Endometrium (tissue), 2 donors: ENCODE results near the gene CSKMT.
"Not testable (repeated sequence)": the region's sequence is repeated elsewhere in the genome, so short reads cannot be mapped to it uniquely, and the experiment has no call there.

ENCODE experiments used
- FAIRE-seq: peaks from 2 replicates; lab custom pipeline; 2012; peaks lifted over from hg19 to GRCh38; lab: Jason Lieb, UNC
- donor health status: control.
- donor health status: control.

Gene CSKMT

DNA sequence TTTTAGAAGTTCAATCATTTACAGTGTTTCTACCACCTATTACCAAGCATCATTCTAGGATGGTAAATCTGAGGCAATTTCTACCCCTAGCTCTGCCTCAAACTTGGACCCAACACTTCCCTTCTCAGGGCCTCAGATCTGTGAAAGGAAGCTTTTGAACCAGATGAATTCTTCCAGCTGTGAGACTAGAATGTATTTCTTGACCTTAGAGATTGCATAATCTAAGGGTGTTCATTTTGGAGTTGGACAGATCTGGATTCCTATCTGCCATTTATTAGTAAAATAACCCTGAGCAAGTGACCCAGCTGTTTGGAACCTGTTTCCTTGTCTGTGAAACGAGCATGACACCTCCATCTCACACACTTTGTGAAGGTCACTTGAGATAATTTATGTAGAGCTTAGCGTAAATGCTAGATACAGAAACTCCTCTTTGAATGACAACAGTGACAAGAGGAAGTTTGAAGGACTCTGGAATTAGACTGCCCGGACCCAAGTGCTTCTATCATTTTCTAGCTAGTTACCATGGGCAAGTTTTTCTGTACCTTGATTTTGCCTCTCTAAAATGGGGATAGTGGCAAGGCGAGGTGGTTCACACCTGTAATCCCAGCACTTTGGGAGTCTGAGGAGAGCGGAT is 8.2 kb upstream of the CSKMT start:
- no peak for FAIRE-seq

DNA sequence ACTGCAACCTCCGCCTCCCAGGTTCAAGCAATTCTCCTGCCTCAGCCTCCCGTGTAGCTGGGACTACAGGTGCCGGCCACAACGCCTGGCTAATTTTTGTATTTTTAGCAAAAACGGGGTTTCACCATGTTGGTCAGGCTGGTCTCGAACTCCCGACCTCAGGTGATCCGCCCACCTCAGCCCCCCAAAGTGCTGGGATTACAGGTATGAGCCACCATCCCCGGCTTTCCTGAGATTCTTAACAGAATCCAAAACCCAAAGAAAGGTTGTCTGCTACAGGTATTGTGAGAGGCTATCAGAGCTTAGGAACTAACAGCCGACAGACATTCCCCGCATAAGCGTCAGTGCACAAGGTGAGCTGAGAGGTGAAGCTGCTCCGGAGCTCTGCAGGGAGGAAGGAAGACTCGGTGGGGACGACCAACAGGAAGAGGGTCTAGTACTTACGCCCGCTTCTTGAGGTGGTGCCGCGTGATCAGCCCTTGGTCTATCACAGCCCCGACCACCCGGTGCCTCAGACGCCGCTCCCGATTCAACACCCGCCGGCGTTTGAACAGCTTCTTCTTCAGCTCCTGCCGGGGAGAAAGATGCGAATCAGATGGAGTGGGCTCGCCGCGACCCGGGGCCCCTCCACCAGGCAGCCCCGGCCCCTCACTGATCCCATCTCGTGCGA is 572 bp upstream of the CSKMT start:
- FAIRE-seq, result no peak

DNA sequence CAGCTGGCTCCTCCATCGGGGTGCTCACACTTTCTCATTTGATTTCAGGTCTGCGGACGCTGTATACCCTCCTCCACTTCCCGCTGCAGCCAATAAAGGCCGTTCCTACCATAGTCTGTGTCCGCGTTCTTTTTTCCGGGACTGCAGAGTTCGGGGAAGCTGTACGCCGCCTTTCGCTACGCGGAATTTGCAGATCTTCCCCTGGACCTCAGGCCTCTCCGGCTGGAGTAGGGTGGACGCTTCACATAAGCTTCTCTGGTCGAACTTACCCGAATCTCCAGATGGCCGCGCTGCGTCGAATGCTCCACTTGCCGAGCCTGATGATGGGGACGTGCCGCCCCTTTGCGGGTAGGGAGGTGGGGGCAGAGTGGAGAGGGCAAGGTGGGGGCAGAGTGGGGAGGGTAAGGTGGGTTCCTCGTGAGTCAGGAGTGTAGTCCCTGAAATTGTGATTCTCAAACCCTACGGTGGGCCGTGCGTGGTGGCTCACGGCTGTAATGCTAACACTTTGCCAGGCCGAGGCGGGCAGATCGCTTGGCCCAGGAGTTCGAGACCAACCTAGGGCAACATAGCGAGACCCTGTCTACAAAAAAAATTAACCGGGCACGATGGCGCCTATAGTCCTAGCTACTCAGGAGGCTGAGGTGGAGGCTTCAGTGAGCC is 617 bp downstream of the CSKMT start:
- no peak for FAIRE-seq

DNA sequence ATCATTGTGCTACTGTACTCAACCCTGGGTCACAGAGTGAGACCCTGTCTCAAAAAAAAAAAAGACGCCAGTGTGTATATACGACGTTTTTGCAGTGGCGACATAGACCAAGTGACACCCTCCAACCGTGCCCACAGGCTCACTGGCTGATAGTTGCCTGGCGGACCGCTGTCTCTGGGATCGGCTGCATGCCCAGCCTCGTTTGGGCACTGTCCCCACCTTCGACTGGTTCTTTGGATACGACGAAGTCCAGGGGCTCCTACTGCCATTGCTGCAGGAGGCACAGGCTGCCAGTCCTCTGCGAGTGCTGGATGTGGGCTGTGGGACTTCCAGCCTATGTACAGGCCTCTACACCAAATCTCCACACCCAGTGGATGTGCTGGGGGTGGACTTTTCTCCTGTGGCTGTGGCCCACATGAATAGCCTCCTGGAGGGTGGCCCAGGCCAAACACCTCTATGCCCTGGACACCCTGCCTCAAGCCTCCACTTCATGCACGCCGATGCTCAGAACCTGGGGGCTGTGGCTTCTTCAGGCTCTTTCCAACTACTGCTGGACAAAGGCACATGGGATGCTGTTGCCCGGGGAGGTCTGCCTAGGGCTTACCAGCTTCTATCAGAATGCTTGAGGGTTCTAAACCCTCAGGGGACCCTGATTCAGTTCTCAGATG is 1.3 kb downstream of the CSKMT start:
- FAIRE-seq, result no peak

DNA sequence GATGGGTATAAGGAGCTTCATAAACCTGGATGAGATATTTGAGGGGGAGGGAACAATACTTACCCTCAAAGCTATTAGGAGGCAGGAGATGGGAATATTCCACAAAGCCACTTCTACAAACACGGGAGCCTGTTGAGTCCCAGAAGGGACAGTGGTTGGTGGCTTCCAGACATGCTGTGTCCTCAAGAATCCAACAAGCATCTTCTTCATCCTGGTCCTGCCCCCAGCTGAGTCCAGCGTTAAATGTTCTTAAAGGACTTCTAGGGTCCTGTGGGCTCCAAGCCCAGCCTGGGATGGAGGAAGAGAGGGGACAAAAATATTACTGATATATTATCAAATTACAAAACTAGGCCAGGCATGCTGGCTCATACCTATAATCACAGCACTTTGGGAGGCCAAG is 2.3 kb downstream of the CSKMT start:
- no peak for FAIRE-seq

DNA sequence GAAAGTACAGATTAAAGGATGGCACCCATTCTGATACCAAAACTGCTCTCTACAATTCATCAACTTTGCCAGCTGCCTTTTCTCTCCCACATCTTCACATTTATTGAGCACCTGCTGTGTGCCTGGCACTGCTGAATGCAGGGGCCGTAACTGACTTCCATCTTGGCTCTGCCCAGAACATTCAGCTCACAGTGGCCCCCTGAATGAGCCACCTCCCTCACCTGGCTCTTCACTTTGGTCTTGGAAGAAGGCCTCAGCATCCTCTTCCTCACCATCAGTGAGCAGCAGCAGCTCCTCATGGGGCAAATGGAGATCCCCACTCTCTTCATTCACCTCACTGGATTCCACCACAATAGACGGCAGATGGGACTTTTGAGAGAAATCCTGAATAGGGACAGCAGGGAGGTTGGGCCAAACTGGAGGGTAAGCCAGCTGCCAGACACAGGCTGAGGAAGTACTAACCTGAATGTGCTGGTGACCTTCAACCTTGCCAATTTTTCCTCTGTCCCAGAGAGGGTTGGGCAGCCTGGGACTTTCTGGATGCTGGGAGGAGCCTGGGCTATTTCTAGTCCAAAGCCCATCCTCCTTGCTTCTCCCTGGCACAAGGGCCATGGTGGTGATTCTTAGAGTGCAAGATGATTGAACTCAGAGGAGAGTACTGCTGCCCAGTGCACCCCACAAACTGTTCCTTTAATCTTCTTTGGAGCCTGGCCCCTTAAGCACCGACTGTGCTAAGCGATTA is 4.5 kb downstream of the CSKMT start:
- FAIRE-seq, result no peak

DNA sequence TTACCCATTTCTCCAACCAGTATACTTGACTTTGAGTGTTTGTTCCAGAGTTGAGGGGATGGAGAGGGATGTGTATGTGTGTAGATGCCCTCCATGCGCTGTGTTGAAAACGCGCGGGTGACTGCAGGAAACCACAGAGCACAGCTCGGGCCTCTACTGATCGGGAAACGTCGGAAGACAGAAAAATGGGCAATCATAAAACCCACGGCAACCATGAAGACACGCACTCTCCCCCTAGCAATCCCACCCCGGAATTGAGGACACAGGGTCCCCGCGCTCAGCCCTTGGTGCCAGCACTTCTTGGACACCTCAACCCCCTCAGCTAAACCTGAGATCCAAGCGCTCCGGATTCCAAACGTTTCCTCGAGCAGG is 6.1 kb downstream of the CSKMT start:
- FAIRE-seq, result no peak

DNA sequence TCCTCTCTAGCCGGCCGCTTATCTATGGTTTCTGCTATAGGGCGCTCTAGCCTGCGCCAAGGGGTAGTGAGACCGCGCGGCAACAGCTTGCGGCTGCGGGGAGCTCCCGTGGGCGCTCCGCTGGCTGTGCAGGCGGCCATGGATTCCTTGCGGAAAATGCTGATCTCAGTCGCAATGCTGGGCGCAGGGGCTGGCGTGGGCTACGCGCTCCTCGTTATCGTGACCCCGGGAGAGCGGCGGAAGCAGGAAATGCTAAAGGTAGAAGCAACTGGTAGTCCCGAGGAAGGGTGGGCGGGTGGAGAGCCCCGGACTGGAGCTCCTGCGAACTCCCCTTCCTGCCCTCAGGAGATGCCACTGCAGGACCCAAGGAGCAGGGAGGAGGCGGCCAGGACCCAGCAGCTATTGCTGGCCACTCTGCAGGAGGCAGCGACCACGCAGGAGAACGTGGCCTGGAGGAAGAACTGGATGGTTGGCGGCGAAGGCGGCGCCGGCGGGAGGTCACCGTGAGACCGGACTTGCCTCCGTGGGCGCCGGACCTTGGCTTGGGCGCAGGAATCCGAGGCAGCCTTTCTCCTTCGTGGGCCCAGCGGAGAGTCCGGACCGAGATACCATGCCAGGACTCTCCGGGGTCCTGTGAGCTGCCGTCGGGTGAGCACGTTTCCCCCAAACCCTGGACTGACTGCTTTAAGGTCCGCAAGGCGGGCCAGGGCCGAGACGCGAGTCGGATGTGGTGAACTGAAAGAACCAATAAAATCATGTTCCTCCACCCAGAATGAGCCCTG is 6.7 kb downstream of the CSKMT start, which contains the start of the genes LBHD1 and UQCC3:
Gene LBHD1 (minus strand): TSS at position 660 of the 782 bp plus-strand sequence. CDS start 2,236 bp downstream, outside the sequence.
Gene UQCC3 (plus strand): TSS at position 66 of the 782 bp plus-strand sequence. CDS start 73 bp downstream, at position 139.
- no peak for FAIRE-seq

DNA sequence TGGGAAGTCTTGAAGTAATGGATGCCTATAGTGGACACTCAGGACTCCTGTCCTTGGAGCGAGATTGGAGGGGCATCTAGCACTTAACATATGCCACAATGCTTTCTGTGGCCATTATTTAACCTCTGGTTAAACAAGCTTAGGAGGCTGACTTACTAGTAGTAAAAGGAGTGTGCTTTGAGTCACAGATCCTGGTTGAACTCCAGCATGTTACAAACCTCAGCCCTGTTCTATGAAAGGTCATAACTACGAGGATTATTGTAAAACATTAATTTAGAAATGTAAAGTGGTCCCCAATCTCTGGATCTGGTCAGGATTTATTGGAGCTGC is 8.0 kb downstream of the CSKMT start:
- FAIRE-seq, result no peak

DNA sequence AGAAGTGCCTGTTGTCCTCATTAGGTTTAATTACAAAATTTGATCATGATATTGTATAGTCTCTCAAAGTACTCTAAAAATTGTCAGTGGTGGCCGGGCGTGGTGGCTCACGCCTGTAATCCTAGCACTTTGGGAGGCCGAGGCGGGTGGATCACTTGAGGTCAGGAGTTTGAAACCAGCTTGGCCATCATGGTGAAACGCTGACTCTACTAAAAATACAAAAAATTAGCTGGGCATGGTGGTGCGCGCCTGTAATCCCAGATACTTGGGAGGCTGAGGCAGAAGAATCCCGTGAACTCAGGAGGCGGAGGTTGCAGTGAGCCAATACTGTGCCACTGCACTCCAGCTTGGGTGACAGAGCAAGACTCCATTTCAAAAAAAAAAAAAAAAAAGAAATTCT is 10.3 kb downstream of the CSKMT start:
- FAIRE-seq, result not testable (repeated sequence)

DNA sequence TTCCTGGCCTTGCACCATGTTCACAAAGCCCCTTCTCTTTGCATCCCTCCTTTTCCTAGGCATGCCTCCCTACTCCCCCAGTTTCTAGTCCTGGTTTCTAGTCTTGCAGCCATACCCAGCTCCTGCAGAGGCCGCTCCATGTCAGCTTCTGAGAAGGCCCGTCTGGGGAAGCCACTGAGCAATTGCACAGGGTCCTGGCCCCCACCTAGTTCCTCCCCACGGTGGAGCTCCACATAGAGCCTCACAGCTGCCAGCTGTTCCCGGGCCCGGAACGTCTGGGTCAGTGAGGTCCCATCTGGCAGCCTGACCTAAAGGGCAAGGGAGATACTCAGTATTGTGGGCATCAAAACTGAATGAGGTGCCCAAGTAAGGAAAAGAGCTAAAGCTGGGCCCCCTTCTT is 11.6 kb downstream of the CSKMT start:
- no peak for FAIRE-seq

DNA sequence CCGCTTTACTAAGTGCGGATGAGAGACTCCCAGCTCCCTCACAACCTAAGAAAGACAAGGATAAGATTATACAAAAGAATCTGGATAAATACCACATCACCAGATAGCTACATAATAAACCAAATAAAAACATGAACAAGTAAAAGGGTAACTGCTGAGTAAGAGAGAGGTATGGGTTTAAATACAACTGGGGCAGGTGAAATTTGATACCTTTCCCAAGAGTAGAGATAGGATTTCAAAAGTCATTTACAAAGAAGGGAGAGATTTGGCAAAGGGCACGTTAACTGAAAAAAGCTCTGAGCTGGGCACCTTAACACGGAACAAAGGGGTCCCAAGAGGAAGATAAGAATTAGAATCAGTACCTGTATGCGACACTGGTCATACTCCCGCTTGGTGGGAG is 12.0 kb downstream of the CSKMT start:
- FAIRE-seq, result no peak

DNA sequence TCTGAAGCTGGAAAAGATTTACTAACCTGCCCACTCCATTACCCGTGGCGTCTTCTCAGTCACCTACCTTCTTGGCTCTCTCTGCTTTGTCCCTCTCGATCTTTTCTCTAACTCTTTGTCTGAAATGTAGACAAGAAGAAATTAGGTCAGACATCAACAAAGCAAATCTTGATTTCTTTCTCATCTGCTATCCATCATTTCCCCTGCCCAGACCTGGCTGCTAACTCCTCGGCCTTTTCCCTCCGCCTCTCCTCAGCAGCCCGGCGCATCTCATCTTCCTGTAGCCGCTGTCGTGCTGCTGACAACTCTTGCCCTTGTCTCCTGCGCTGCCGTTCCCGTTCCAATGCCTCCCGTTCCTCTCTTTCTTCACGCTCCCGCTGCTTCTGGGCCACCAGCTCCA is 12.6 kb downstream of the CSKMT start:
- no peak for FAIRE-seq

DNA sequence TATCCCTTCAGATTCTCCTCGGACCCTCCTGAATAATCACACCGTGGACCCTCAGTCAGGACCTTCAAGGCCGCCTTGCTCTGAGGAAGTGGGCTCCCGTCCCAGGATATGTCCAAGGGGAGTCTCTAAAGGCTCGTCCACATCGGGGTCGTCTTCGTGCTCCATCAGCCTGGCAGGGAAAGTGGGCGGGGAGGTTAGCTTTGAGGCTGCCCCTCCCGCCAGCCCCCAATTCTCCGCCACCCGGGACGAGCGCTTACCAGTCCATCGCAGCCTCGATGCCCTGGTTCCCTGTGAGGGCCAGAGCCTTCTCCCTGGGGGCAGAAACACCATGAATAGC is 13.3 kb downstream of the CSKMT start:
- no peak for FAIRE-seq

DNA sequence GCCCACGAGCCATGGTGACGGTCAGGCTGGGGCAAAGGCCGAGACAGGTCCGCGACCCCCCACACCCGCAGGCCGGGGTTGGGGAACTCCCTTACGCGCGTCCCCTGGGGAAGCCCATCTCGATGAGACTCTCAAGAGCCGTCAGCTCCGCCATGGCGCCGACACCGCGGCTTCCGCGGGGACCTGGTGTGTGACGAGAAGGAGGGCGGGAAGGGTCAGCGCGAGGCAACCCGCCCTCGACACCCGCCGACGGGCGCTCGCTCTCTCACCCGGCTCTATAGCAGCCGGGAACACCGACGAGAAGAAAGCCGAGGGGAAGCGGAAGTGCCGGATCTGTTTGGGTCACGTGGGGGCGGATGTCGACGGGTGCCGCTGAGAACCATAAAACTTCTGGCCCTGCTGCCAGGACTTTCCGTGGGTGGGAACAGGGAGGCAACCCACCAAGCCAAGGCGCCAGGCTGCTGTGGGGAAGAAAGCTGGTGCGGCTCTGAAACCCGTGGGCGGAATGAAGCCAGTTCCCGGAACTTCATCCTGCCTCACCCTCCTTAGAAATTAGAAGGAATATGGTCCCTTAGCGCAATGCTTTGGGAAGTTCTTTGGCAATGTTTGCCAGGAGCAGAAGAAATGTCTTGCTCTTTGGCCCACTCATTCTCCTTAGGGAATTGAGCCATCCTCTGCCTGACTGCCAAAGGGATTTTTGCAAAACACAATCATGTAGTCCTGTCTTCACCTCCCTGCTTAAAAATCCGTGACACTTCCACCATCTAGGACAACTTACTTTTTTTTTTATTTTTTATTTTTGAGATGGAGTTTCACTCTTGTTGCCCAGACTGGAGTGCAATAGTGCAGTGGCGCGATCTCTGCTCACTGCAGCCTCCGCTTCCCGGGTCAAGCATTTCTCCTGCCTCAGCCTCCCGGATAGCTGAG is 13.9 kb downstream of the CSKMT start, which contains the start of gene UBXN1:
Gene UBXN1 (minus strand): TSS at position 304 of the 927 bp plus-strand sequence. CDS start 150 bp downstream, at position 154.
- no peak for FAIRE-seq

DNA sequence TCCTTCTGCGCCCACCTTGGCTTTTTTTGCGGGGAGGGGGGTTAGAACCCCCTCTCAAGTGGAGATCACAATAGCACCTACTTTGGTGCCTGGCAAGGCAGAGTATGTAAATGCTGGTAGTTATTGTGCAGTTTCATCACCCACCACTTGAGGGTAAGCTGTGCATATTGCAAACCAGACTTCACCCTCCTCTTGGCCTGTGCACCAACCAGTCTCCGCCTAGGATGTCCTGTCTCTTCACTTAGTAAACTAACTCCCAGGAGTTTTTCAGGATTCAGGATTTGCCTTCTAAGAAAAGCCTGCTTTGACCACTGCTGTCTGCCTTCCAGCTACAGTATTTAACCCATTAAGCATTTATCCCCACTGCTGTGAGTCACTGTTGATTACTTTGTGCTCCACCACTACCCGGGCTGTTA is 15.7 kb downstream of the CSKMT start:
- FAIRE-seq, result no peak

DNA sequence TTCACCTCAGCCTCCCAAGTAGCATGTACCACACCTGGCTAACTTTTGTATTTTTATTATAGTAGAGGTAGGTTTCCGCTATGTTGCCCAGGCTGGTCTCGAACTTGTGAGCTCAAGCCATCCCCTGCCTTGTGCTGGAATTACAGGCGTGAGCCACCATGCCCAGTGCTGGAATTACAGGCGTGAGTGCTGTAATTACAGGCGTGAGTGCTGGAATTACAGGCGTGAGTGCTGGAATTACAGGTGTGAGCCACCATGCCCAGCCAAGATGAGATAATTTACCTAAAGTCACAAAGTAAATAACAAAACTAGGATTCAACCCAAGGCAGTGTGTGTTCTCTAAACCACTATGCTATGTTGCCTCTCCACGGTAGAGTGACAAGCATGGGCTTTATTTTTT is 17.4 kb downstream of the CSKMT start:
- no peak for FAIRE-seq

DNA sequence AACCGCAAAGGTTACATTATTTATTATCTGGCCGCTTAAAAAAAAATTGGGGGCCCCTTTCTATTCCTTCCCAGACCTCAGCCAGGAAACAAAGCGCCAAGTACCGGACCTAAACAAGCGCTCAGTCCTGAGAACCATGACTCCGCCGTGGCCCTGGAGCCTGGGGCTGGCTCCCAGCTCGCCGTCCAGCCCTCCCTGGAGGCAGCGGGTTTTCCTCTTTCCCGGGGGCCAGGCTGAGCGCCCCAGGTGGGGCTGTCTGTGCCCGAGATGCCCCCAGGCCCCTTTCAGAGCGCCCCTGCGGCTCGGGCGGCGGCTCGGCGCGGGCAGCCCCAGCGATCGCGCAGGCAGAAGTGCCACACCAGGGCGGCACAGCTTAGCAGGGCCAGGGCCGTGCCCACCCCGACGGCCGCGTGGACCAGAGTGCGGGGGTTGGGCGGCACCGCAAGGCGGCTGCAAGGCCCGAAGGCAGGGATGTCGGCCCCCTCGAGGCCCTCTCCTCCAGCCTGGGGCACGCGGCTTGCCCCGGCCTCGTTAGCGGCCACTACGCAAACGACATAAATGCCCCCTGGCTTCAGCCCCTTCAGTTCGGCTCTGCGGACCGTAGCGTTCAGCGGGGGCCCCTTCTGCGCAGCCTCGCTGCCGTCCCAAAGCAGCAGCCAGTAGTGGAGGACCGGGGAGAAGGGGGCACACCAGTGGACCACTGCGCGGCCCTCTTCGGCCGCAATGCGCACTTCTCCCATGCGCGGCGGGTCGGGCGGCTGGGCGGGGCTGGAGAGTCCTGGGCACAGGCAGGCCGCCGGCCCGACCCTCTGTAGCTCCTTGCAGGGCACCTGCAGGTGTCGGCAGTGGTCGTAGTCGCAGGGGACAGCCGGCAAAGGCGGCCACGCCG is 22.6 kb downstream of the CSKMT start:
- FAIRE-seq, result no peak

DNA sequence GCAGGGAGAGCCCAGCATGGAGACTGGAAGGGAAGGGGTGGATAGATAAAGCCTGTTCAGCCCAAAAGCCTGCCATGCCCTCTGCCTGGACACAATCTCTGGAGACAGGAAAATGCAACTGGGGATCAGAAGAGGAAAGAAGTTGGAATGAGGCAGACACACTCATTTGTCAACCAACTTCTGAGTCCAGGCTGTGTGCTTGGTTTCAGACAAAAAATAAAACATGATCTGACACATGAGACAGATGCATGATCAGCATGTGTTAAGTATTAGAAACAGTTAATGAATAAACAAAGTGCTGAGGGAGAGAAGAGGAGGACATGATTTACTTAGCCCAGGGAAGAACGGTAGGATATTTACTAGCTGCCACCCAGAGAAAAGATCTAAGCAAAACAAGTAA is 23.4 kb downstream of the CSKMT start:
- no peak for FAIRE-seq
